GM18909 (cell line): Measurements from ENCODE around the gene ADAM11.

ENCODE experiments used
- ATAC-seq: cut with Tn5 transposase; IDR thresholded peaks from one replicate; pipeline ENCODE4 v1.9.1; 2021; ENCODE audit warnings: mild to moderate bottlenecking; ENCODE audit not compliant: unreplicated experiment, poor library complexity

The ADAM11 gene

DNA sequence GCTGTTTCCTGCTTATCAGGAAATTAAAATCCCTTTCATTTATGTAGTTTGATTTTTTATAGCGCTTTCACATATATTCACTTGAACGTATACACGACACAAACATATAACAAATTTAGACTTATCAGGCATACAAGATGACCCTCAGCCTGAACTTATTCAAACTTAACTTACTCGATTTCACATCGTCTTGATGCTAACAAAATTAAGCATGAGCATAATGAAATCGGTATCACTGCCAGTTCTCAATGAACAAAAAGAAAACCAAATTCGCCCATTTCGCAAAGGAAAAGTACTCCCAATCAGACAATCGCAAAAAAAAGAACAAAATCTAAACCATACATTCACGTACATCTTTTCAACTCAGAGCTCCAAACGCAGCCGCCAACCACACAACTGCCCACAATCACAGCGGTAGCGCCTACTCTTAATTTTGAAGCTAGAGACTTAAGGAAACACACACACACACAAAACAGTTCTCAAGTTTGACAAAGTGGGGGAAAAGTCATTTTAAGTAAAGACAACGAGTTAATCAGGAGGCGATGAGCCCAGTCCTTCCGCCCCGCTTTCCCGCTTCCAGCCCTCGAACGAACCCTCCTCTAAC, 70.2 kb downstream of the ADAM11 start:
- ATAC-seq = no peak

DNA sequence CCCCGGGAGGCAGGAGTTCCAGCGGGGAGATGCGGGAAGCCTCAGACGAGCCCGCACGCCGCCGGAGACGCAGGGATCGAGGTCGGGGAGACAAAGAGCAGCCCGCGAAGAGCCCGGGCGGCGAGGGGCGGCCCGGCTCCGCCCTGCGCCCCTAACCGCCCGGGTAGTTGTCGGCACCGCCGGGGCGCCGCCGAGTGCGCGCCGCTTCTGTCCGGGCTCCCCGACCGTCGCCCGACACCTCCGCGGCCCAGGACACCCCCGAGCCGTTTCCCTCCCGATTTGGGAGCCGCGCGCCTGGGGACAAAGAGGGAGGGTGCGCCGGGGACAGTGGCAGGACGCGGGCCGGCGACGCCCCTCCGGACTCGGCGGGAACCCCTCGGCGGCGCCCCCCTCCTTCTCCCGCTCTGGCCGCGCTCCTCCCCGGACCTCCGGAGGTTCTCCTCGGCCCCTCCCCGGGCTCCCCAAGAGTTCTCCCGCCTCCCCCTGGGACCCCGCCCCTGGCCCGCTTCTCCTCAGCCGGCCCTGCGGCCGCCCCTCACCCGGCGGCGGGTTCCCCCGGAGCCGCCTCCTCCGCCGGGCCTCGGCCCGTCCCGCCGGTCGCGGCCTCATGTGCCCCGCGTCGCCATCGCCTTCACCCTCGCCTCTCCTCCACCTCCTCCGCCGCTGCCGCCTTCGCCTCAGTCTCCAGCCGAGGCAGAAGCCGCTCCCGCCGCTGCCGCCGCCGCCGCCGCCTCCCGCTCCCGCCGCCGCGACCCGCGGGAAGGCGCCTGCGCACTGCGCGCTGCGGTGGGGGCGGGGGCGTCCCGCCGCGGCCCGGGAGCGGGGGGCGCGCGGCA, 71.0 kb downstream of the ADAM11 start, which contains the start of gene GJC1:
TSS of gene GJC1 (minus strand) at position 765 of the 836 bp plus-strand sequence. CDS start 24,470 bp downstream, outside the sequence.
- ATAC-seq = no peak

DNA sequence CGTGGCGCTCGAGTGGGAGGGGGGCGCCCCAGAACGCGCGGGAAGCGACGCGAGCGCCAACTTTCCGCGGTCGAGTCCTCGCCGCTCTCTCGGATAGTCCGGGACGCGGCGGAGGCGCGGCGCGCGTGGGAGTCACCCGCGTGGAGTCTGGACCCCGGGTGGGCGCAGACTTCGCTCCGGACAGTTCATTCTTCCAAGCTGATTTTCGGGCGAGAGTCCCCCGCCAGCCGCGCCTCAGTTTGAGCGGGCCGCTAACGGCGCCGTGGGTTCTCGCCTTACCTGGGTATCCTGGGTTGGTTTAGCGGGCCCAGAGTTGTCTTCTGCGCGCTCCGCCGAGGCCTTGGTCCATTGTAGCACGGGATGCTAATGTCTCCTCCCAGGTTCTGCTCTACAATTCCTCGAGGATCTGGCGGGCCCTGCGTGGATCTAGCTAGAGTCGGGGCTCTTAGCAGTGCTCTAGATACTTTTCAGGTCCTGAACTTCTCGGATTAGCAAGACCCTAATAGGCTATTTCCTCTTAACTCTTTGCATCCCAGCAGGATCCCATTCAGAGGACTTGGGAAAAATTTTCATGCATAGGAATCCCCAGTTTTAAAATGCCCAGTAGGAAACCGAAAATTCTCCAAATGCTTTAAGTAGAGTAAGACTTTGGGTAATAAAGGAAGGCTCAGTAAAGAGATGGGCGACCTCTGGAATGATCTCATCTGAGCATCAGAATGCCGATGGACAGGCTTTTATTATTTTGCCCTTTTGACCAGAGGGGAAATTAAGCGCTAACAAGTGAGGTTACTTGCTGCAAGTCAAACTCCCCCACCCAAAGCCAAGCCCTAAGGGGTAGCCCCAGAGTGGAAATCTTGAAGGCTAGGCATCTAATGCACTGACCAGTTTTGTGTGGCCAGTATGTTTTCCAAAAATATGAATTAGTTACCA, 71.8 kb downstream of the ADAM11 start:
- ATAC-seq = no peak

DNA sequence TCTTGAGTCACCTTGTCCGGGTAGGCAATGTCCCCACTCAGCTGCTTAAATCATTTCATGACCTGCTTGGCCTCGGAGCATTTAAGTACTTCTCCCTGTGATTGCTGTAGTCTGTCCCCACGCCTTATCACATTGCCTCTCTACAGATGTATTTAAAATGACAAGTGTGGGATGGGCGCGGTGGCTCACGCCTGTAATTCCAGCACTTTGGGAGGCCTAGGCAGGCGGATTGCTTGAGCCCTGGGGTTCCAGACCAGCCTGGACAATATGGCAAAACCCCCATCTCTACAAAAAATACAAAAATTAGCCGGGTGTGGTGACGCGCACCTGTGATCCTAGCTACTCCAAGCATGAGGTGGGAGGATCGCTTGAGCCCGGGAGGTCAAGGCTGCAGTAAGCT, 72.6 kb downstream of the ADAM11 start:
- no peak for ATAC-seq
